DMS 273 (cell line): Measurements from ENCODE around the gene MED25.

Experiments used
- DNase-seq: peaks from one replicate; lab custom pipeline; 2025; ENCODE audit not compliant: unreplicated experiment; lab: John Stamatoyannopoulos, UW

The MED25 gene

DNA sequence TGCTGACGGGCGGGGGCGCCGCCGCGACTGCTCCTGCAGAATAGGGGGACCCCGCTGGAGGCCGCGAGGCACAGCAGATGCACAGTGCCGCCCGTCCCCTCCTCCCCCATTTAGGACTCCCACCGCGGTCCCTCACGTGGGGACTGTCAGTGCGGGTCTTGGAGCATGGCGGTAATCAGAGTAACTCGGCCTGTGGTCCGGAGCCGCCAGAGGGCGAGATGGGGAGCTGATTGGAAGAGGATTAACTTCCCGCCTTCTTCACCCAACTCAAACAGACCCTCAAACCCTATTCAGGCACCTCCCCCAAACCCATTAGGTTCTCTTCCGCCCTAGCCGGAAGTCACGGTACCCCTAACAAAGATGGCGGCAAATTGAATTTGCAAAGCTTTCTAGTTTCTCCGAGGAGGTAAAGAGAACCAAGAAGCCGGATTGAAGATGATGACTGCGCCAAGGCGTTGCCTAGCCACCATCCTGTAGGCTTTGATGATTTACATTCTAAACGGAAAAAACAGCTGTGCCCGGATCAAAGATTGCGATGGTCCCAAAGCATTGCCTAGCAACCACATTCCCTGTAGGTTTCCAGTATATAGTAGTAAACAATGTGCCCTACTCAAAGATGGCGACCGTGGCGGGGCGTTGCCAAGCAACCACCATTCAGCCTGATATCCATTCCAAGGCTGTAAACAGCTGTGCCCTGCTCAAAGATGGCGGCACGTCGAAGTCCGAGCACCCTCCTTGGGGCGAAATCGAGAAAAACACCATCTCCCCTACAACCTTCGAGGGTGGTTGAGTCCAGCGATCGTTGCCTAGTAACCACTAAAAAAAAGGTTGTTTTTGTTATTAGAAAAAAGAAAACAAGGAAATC is 4.9 kb upstream of the MED25 start, which contains the start of gene FUZ:
FUZ (minus strand) TSS at position 296 of the 865 bp plus-strand sequence; CDS start at position 110, 186 bp downstream.
- DNase-seq: peak; percentile 99

DNA sequence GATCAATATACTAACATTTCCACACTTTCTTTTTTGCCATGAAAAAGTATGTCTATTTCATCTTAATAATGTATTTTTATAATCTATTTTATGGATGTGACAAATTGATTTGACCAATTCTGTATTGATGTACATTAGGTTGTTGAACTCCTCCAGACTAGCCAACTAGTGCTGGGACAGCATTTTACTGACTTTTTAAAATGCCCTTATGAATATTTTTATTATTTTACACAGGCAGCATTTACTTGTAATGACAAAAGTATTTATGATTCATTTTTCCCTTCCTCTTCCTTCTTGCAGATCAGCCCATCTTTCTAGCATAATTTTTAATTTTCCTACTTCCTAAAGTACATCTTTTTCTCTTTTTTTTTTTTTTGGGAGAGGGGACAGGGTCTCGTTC is 4.1 kb upstream of the MED25 start:
- no peak for DNase-seq

DNA sequence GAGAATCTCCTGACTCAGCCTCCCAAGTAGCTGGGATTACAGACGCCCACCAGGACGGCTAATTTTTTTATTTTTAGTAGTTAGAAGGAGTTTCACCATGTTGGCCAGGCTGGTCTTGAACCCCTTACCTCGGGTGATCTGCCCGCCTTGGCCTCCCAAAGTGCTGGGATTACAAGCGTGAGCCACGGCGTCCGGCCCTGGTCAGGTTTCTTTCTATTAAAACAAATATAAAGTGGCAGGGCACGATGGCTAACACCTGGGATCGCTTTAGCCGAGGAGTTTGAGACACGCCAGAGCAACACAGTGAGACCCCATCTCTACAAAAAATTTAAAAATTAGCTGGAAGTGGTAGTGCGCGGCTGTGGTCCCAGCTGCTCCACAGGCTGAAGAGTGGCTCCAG is 1.5 kb upstream of the MED25 start:
- DNase-seq: no peak

DNA sequence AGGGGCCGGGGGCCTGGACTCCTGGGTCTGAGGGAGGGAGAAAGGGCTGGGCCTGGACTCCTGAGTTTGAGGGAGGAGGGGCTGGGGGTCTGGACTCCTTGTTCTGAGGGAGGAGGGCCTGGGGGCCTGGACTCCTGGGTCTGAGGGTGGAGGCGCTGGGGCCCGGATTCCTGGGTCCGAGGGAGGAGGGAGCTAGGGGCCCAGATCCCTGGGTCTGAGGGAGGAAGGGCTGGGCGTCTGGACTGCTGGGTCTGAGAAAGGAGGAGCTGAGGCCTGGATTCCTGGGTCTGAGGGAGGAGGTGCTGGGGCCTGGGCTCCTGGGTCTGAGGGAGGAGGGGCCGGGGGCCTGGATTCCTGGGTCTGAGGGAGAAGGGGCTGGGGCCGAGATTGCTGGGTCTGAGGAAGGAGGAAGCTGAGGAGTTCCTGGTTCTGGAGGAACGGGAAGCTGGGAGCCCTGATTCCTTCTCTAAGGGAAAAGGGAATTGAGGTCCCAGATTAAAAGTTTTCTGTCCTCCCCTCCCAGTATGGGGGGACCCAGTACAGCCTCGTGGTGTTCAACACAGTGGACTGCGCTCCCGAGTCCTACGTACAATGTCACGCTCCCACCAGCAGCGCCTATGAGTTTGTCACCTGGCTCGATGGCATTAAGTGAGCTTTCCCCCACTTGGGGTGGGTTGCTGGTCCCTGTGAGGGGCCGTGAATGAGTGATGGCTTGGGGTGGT is 721 bp downstream of the MED25 start:
- peak; percentile 30 for DNase-seq

DNA sequence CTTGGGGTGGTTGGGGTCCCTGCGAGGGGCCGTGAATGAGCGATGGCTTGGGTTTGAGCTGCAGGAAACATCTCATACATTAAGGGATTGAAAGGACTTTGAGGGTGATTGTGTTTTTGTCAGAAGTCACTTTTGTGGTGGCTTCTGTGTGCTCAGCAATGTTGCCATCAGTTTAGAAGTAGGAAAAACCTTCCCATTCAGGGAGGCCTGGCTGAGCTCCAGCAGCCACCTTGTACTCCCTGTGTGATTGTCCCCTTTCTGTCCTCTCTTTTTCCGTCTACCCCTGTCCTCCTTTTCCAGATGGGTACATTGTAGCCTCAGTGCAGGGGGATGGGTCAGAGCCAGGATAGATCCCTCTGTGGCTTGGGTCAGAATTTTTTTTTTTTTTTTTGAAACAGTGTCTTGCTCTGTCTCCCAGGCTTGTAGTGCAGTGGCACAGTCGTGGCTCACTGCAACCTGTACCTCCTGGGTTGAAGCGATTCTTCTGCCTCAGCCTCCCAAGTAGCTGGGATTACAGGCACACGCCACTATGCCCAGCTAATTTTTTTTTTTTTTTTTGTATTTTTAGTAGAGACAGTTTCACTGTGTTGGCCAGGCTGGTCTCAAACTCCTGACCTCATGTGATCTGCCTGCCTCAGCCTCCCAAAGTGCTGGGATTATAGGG is 1.5 kb downstream of the MED25 start:
- peak; percentile 38 for DNase-seq

DNA sequence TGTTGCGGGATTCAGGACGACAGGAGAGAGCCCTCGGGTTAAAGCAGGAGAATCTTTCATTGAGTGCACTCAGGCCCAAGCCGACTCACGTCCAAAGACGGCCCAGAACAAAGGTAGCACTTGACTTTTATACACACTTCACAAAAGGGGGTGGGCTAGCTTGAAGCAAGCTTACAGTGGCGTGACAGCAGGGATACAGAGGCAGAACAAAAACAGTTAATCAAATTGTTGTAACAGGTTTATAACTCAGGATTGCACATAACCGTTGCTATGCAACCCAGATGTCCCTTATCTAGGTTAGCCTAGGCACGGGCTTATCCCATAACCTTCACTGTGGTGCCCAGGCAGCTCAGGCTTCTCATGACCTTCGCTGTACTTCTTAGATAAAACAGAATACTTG is 2.0 kb downstream of the MED25 start:
- DNase-seq: peak; percentile 66

DNA sequence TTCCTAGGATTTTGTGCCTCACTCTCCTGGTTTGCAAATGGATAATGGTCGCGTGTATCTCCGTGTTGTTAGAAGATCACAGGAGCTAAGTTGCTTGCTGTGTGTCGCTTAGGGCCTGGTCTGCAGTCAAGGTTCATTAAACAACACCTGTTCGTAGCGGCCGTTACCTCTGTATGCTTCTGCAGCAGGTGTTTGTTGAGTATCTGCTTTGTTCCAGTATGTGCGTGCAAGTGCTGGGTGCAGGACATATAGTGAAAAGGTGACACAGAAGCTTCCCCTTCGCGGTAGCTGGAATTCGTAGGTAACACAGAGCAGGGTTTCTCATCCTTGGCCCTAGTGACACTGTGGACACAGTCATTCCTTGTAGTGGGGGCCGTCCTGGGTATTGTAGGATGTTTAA is 5.4 kb downstream of the MED25 start:
- no peak for DNase-seq

DNA sequence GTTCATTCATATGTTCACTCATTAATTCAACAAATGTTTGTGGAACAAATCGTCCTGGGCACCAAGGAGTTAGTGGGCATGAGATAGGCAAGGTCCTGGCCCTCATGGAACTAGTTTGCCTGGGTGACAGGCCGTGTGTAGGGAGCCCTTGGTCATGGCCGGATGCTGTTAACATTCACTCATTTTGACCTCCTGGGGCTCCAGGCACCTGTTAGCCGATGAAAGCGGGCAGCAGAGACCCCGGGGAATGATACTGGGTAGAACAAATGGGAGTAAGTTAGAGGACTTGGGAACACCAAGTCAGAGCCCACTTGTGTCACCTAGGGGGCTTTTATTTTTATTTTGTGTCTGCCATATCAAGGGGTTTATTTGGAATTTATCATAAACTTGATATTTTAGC is 6.6 kb downstream of the MED25 start:
- no peak for DNase-seq

DNA sequence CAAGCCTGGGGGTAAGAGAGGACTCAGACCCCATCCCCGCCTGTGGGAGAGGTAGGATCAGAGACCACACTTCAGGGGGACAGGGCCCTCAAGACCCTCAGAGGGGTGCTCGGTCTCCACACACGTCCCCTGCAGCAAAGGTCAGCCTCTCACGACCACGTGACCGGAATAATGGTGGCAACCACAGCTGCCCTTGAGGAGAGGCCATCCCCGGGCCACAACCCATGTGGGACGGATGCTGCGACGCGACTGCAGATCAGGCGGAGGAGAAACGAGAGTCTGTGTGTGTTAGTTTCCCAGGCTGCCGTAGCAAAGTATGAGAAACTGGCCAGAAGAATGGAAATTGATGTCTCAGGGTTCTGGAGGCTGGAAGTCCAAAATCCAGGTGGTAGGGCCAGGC is 8.9 kb downstream of the MED25 start:
- no peak for DNase-seq

DNA sequence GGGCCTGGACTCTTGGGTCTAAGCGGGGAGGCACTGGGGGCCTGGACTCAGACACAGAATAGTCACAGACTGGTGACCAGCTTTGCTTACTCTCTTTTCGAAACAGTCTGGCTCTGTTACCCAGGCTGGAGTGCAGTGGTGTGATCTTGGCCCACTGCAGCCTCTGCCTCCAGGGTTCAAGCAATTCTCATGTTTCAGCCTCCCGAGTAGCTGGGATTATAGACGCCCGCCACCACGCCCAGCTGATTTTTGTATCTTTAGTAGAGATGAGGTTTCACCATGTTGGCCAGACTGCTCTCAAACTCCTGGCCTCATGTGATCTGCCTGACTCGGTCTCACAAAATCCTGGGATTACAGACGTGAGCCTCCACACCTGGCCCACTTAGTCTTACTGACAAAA is 11.1 kb downstream of the MED25 start:
- DNase-seq: no peak

DNA sequence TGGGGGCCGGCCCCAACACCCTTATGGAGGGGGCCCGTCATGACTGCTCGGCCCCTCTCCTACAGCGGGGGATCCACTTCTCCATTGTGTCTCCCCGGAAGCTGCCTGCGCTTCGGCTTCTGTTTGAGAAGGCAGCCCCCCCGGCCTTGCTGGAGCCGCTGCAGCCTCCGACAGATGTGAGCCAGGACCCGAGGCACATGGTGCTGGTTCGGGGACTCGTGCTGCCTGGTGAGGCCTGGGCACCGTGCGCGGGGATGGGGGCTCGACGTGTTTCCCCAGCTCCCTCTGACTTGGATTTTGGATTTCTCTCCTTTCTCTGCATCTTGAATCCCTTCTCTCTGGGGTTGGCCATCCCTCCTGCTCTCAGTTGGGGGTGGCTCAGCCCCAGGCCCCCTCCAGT is 11.6 kb downstream of the MED25 start:
- no peak for DNase-seq

DNA sequence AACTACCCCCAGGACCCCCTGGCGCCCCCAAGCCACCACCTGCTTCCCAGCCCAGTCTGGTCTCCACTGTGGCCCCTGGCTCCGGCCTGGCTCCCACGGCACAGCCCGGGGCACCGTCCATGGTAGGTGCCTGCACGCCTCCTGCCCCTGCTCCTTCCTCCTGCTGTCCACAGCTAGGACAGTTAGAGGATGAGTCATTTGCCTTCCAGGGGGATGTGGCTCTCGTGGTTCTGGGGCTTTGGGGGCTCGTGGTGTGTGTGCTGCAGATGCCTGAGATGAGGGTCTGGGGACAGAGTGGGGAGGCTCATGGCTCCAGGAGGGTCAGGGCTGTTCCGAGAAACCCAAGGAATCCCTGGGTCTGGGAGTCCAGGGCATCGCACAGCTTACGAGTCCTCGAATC is 12.7 kb downstream of the MED25 start:
- DNase-seq: no peak

DNA sequence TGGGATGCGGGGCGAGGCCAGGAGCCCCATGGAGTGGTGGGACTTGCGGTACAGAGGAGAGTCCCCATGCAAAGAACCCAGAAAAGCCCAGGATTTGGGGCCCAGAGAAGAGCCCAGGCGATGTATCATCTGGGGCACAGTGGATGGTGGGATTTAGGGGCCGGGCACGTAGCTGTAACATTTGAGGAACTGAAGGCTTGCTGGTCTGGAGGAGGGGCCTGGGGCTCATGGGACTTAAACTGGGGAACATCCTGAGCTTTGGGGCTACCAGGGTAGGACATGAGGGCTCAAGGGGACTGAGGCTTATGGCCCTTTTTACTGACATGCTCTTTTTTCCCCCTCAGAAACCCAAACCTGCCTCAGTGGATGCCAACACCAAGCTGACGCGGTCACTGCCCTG is 13.5 kb downstream of the MED25 start:
- no peak for DNase-seq

DNA sequence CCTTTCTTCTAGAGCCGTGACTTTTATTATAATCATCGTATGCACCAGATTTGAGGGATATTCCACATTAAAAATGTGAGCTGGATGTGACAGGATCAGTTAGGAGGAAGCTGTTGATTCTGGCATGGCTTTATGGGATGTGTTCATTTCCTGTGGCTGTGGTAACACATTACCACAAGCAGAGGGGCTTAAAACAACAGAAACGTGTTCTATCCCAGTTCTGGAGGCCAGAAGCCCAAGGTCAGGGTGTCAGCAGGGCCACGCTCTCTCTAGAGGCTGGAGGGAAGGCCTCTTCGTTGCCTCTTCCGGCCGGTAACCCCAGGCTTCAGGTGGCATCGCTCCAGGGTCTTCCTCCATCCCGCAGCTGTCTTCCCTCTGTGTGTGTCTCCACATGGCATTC is 14.5 kb downstream of the MED25 start:
- DNase-seq: no peak

DNA sequence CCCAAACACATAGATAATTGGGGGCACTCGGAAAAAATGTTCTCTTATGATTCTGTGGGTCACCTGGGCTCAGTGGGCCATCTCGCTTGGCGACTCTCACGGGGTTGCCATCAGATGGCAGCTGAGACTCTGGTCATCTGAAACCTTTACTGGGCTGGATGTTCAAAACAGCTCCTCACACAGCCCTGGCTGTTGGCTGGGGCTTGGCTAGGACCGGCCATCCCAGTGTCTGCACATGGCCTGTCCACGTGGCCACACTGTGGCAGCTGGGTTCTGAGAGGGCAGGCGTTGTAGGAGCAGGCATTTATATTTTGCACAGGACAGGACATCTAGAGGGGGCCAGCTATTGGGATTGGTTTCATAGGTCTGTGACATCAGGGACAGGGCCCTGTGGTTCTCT is 15.5 kb downstream of the MED25 start:
- DNase-seq: no peak

DNA sequence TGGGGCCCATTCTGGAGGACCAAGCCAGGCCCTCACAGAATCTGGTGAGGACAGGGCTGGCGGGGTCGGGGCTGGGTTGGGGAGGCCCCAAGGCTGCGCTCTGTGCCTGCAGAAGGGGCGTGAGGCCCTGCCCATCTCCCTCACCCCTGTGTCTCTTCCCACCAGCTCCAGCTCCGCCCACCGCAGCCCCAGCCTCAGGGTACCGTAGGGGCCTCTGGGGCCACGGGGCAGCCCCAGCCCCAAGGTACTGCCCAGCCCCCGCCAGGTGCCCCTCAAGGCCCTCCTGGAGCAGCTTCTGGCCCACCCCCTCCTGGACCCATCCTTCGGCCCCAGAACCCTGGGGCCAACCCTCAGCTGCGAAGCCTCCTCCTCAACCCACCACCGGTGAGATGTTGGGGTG is 17.5 kb downstream of the MED25 start:
- DNase-seq: no peak

DNA sequence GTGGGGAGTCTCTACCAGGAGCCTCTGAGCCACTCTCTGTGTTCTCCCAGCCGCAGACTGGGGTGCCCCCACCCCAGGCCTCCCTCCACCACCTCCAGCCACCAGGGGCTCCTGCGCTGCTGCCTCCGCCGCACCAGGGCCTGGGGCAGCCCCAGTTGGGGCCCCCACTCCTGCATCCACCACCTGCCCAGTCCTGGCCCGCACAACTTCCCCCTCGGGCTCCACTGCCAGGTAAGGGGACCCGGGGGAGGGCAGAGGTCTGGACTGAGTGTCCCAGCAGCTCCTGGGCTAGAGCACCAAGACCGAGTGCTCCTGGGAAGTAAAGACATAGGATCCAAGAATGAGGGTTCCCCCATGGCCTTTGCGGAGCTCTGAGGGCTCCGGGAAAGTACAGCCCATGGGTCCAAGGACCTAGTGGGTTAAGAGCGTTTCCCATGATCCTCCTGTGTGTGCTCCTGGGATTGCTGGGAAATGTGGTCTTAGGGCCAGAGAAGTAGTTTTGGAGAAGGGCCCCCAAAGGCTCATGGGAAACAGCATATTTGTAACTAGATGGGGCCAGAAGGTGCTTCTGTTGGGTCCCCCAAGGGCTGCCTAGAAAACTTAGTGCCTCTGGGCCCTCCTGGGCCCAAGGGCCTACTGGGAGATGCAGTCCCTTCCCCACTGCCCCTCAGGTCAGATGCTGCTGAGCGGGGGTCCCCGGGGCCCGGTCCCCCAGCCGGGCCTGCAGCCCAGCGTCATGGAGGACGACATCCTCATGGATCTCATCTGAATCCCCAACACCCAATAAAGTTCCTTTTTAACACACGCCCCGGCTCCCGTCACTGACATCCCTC is 18.3 kb downstream of the MED25 start:
- DNase-seq: no peak

DNA sequence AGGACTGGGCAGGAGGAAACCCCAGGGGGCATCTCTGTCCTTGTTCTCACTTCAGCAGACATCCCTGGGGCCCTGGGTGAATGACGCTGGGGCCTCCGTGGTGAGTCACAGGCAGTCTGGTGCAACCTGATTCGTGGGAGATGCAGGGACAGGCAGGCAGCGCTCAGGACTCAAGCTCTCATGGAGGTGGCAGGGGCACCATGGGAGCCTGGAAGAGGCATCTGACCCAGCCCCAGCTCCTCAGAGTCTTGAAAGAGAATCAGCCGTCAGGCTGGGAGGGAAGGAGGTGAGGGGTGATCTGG is 18.9 kb downstream of the MED25 start:
- DNase-seq: no peak

DNA sequence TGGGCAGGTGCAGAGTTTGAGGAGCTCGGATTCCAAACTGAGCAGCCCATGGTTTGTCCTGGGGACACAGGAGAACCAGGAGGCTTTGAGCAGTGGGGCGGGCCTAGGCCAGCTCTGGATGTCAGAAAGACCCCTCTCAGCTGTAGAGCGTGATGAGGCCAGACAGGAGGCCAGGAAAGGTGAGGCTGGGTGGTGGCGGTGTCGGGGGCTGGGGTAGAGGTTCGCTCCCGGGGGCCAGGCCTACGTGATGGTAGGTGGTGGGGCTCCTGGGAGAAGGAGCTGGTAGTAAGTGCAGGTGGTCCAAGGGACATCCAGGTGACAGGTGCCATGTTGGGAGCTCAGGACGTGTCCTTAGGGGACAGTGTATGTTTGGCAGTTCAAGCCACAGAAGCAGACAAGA is 19.3 kb downstream of the MED25 start:
- no peak for DNase-seq

DNA sequence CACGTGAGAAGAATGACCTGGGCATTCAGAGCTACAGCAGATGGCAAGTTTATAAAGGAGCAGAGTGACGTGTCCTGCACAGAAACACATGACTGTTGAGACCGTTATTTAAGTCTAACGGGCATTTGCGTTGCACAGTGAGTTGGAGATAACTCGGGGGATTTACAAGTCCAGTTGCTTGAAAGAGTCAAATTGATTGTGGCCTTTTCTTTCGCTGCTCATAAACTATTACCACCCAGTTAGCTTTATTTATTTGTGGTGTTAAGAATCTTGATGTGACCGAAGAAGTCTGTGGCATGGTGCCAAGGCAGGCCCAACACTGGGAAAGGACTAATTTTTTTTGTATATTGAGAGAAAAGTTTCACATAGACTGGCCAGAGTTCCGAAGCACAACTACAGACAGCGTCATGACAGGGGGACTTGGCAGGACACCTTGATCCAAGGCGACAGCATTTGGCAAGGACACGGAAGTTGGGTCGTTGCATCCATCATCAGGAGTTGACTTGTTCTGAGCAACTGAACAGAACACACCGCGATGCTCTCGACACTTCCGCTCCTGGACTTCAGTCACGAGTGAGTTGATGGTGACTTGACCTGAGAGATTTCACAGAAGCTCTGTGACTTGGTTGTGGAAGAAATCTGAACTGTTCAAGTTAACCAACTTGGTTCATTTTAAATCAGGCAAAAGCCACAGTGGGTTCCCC is 20.9 kb downstream of the MED25 start:
- DNase-seq: no peak

DNA sequence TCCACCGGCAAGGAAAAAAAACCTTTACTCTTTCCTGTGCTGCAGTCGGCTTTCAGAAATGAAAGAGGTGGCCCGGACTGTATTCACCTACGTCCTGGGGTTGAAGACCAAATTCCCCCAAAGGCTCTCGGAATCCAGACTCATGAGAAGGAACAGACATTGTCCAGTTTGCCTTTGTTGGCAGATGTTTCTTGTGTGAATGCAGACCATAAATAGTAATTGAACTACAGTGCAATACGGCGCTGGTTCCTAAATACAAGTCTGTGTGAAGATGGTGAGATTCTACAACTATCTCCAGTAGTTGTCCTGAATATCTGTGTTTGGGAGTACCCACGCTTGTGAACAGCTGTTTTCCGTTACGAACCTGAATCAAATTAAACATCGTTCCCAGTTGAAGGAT is 21.6 kb downstream of the MED25 start:
- DNase-seq: no peak
